Smooth muscle cell (in vitro differentiated cells): ENCODE results near the gene VAV3. TPM values are rescaled to one million over a fixed set of nuclear protein-coding genes. Genes with fewer than 3 reads are reported as not detected.

Experiments used
- DNase-seq: peaks from one replicate; lab custom pipeline; 2025; ENCODE audit not compliant: unreplicated experiment; lab: John Stamatoyannopoulos, UW
- H2AFZ ChIP-seq: fragments of 200-600 bp; sonication (generic); 2 replicates; pipeline ENCODE4 v1.6.0; 2016; ENCODE audit warnings: antibody characterized with exemption, low read depth, mild to moderate bottlenecking
- H3F3A ChIP-seq: fragments of 200-600 bp; sonication (generic); 2 replicates; pipeline ENCODE4 v1.6.0; 2017; ENCODE audit warnings: antibody characterized with exemption, low read depth
- H3K27ac ChIP-seq: fragments of 200-600 bp; sonication (generic); 2 replicates; pipeline ENCODE4 v1.5.1; 2016; ENCODE audit warnings: low read depth, mild to moderate bottlenecking
- H3K27me3 ChIP-seq: fragments of 200-600 bp; sonication (generic); 2 replicates; pipeline ENCODE4 v1.6.1; 2016; ENCODE audit warnings: low read depth, mild to moderate bottlenecking
- H3K36me3 ChIP-seq: fragments of 200-600 bp; sonication (generic); 2 replicates; pipeline ENCODE4 v1.5.1; 2016; ENCODE audit warnings: low read depth
- H3K4me1 ChIP-seq: fragments of 200-600 bp; sonication (generic); 2 replicates; pipeline ENCODE4 v1.5.1; 2016; ENCODE audit warnings: low read depth
- H3K4me2 ChIP-seq: fragments of 200-600 bp; sonication (generic); 2 replicates; pipeline ENCODE4 v1.6.0; 2016; ENCODE audit warnings: mild to moderate bottlenecking
- H3K4me3 ChIP-seq: fragments of 200-600 bp; sonication (generic); 2 replicates; pipeline ENCODE4 v1.5.1; 2016; ENCODE audit warnings: mild to moderate bottlenecking
- H3K79me2 ChIP-seq: fragments of 200-600 bp; sonication (generic); 2 replicates; pipeline ENCODE4 v1.6.0; 2016; ENCODE audit warnings: low read depth, mild to moderate bottlenecking
- H3K9ac ChIP-seq: fragments of 200-600 bp; sonication (generic); 2 replicates; pipeline ENCODE4 v1.6.0; 2016; ENCODE audit warnings: low read depth
- H3K9me3 ChIP-seq: fragments of 200-600 bp; sonication (generic); replicated peaks from 2 replicates; pipeline ENCODE4 v1.5.1; 2016; ENCODE audit warnings: low read depth
- H4K20me1 ChIP-seq: fragments of 200-600 bp; sonication (generic); 2 replicates; pipeline ENCODE4 v1.6.0; 2016; ENCODE audit warnings: low read depth
- CTCF ChIP-seq: fragments of 200-600 bp; sonication (generic); IDR thresholded peaks from 2 replicates; pipeline ENCODE4 v1.5.1; 2017; ENCODE audit warnings: borderline replicate concordance, mild to moderate bottlenecking, antibody characterized with exemption; ENCODE audit not compliant: insufficient read depth, poor library complexity, severe bottlenecking
- WGBS: methylation state at CpG from one replicate; pipeline ENCODE4 v1.1.7; 2016; ENCODE audit warnings: low lambda C conversion rate; 5-methylcytosine and 5-hydroxymethylcytosine counted together
- polyA plus RNA-seq: library from polyadenylated mRNA; unstranded; fragments of >200 nt; fragmentation: Nextera tagmentation; extraction: Ambion mirVana; gene quantifications from 2 replicates; pipeline ENCODE4 v1.2.1, GENCODE V29; 2016
- total RNA-seq: library from RNA; depleted of rRNA; stranded (reverse); fragments of >200 nt; gene quantifications from 2 replicates; pipeline ENCODE4 v1.2.3, GENCODE V29; 2014

VAV3 gene
- total and polyA plus RNA-seq, 2 experiments from 2014 or later = 0.62 to 10.1 TPM

- Histone ChIP-seq H3K36me3 (no peaks in the 10 kb centered on the region), H3K27ac (no peak overlapping the region), H3K79me2 (no peaks in the 10 kb centered on the region), H3K27me3 (no peaks in the 10 kb centered on the region), H4K20me1 (no peaks in the 10 kb centered on the region), H3K4me1 (peaks cover 8% of the 10 kb centered on the region), H2AFZ (no peak overlapping the region), H3K4me2 (no peak overlapping the region), H3F3A (no peaks in the 10 kb centered on the region), H3K9me3 (no peaks in the 10 kb centered on the region), H3K4me3 (no peak overlapping the region), H3K9ac (no peak overlapping the region)
- TF ChIP-seq CTCF = no peak
- DNase-seq = no peak
- 94% methylated on average over 2 of the region's 2 CpGs for WGBS
Observed at GRCh38 chr1:107795994-107796393, 169.0 kb downstream of the VAV3 start.

GRCh38 chr1:107795441-107795840, 169.5 kb downstream of the VAV3 start:
- no peak for DNase-seq
- Histone ChIP-seq H3K79me2 (no peaks in the 10 kb centered on the region), H3K36me3 (no peaks in the 10 kb centered on the region), H3K4me1 (peaks cover 8% of the 10 kb centered on the region), H4K20me1 (no peaks in the 10 kb centered on the region), H3F3A (no peaks in the 10 kb centered on the region), H3K9ac (no peak overlapping the region), H3K27me3 (no peaks in the 10 kb centered on the region), H3K4me3 (no peak overlapping the region), H3K27ac (no peak overlapping the region), H3K4me2 (no peak overlapping the region), H2AFZ (no peak overlapping the region), H3K9me3 (no peaks in the 10 kb centered on the region)
- WGBS = 80% methylated on average over 1 of the region's 1 CpG
- TF ChIP-seq CTCF = no peak

- no peaks in the 10 kb centered on the region for H3K79me2 ChIP-seq
- H3K36me3 ChIP-seq = no peaks in the 10 kb centered on the region
- H4K20me1 ChIP-seq = no peaks in the 10 kb centered on the region
- no peak for TF ChIP-seq CTCF
- H3K9me3 ChIP-seq = no peaks in the 10 kb centered on the region
- H2AFZ ChIP-seq = no peak overlapping the region
- no peak overlapping the region for H3K4me3 ChIP-seq
- H3K27me3 ChIP-seq = no peaks in the 10 kb centered on the region
- no peak overlapping the region for H3K4me2 ChIP-seq
- no peak overlapping the region for H3K27ac ChIP-seq
- DNase-seq = no peak
- no peaks in the 10 kb centered on the region for H3F3A ChIP-seq
- peaks cover 8% of the 10 kb centered on the region for H3K4me1 ChIP-seq
- WGBS = 52% methylated on average over 2 of the region's 2 CpGs
- no peak overlapping the region for H3K9ac ChIP-seq
Observed at GRCh38 chr1:107794571-107794970, 170.4 kb downstream of the VAV3 start.

- Histone ChIP-seq H3K9ac (no peak overlapping the region), H3K4me2 (no peak overlapping the region), H3K27ac (no peak overlapping the region), H4K20me1 (no peaks in the 10 kb centered on the region), H2AFZ (no peak overlapping the region), H3K4me3 (no peak overlapping the region), H3K36me3 (no peaks in the 10 kb centered on the region), H3F3A (no peaks in the 10 kb centered on the region), H3K9me3 (no peaks in the 10 kb centered on the region), H3K79me2 (no peaks in the 10 kb centered on the region), H3K27me3 (no peaks in the 10 kb centered on the region), H3K4me1 (peaks cover 8% of the 10 kb centered on the region)
- no peak for TF ChIP-seq CTCF
- no peak for DNase-seq
- 88% methylated on average over 7 of the region's 7 CpGs for WGBS
Observed at GRCh38 chr1:107793896-107794453, 171.0 kb downstream of the VAV3 start.
